Activated CD4-positive, alpha-beta memory T cell treated with anti-CD3 and anti-CD28 coated beads for 36 hours (primary cell): ENCODE results near the gene SQSTM1. TPM values are rescaled to one million over a fixed set of nuclear protein-coding genes. Genes with fewer than 3 reads are reported as not detected.
A peak's percentile ranks its signal among the peaks of the same experiment; 100 is the strongest.

ENCODE experiments used
- CTCF ChIA-PET: fragments of 350-600 bp; sonication (Branson Sonifier 250); formaldehyde crosslinking; loops from one replicate; lab custom pipeline; 2021; ENCODE audit warnings: antibody characterized with exemption, inconsistent platforms; lab: Charles Lee
- POLR2A ChIA-PET: fragments of 350-600 bp; sonication (Branson Sonifier 250); formaldehyde crosslinking; loops from one replicate; lab custom pipeline; 2021; ENCODE audit warnings: antibody characterized with exemption; lab: Charles Lee
- DNase-seq: peaks from one replicate; pipeline ENCODE4 v3.0.0-alpha.2; 2020
- H3K27ac Mint-ChIP-seq: one replicate; pipeline ENCODE4 v1.8.0; 2021; ENCODE audit warnings: mixed read lengths
- H3K27me3 Mint-ChIP-seq: one replicate; pipeline ENCODE4 v1.8.0; 2021; ENCODE audit warnings: mixed read lengths
- H3K36me3 Mint-ChIP-seq: one replicate; pipeline ENCODE4 v1.8.0; 2021; ENCODE audit warnings: mixed read lengths
- H3K4me1 Mint-ChIP-seq: one replicate; pipeline ENCODE4 v1.8.0; 2021; ENCODE audit warnings: low read depth, mixed read lengths
- H3K4me3 Mint-ChIP-seq: one replicate; pipeline ENCODE4 v1.8.0; 2021; ENCODE audit warnings: mild to moderate bottlenecking, mixed read lengths
- H3K9me3 Mint-ChIP-seq: one replicate; pipeline ENCODE4 v1.8.0; 2021; ENCODE audit warnings: mixed read lengths
- intact Hi-C: fragments of 100-400 bp; cut with micrococcal nuclease; formaldehyde crosslinking; loops from one replicate; pipeline ENCODE4 v1.15.1; 2023
- total RNA-seq, 2 experiments: library from RNA; stranded (reverse); gene quantifications; one replicate each; pipeline ENCODE4 v1.2.3, GENCODE V29; 2021

Gene SQSTM1
- total RNA-seq, 2 experiments from 2014 or later: 127 to 130 TPM

DNA sequence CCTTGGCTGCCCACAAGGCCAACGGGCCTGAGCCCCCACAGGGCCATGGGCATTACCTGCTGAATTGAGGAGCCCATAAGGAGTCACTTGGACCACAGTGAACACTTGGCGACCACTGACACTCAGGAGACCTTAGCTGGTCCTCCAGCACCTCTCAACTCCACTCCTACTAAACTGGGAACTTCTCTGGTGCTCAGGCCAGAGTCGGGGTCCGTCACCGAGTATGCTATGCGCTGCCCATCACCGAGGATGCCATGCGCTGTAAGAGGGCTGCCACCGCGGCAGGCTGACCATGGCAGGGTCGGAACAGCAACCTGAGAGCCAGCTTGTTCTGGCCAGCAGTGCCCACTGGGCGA lies 600 bp upstream of the SQSTM1 start:
- Mint-ChIP-seq H3K4me1 (peaks cover 50% of the 10 kb centered on the region), H3K4me3 (peak overlapping the region; percentile 66), H3K27ac (peak overlapping the region; percentile 85), H3K9me3 (no peaks in the 10 kb centered on the region), H3K27me3 (peaks cover 2% of the 10 kb centered on the region), H3K36me3 (peaks cover 32% of the 10 kb centered on the region)
- ChIA-PET CTCF (interaction anchor here (0.9 to 1.7 kb wide), 7 partner anchors 9 to 473 kb away, joined by 3 to 11 read pairs (median 4); no protein-coding TSS in a partner anchor), POLR2A (interaction anchor here (1.0 to 3.2 kb wide), 9 partner anchors 12 to 197 kb away, joined by 3 to 19 read pairs (median 3); partner anchors contain the start of genes HNRNPH1 and MRNIP)
- no peak for DNase-seq
- intact Hi-C loops: loop anchor here (1.0 kb wide), 1 partner anchor 38 kb away; the partner anchor contains the start of gene MRNIP

DNA sequence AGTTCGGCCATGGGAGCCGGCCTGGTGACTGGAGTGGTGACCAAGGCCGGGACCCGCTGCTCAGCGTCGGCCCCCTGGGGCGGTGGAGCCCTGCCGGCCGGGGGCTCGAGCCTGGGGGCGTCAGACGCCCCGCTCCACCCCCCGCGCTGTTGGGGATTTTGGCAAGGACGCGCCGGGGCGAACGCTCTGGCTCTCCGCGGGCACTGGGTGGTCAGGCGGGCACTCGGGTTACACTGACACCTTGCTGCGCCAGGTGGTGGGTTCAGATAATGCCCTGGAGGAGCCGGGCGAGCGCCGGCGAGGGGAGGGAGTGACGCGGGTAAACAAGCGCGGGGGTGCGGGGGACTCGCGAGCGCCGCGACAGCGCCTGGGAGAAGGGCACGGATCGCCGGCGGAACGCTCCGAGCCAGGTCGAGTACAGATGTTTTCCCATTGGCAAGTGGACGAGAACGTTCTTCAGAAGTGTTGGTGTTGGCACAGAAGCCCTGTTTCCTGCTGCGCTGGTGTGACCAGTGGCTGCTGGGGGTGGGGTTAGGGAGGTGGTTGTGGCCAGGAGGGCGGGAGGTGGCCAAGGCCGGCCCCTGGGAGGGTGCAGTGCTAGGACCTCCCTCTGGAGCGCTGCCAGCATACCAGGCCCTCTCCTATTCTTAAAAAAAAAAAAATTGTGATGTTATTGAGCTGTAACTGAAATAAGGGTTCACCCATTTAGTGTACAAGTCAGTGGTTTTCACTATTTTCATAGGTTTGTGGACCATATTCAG lies 773 bp downstream of the SQSTM1 start:
- peak overlapping the region; percentile 95 for H3K27ac Mint-ChIP-seq
- DNase-seq: peak; percentile 92

GRCh38 chr5:179822059-179822432 lies 1.3 kb downstream of the SQSTM1 start:
- peak overlapping the region; percentile 9 for H3K27ac Mint-ChIP-seq
- H3K4me1 Mint-ChIP-seq: peaks cover 52% of the 10 kb centered on the region
- peaks cover 38% of the 10 kb centered on the region for H3K36me3 Mint-ChIP-seq
- ChIA-PET CTCF (interaction anchor here (1.1 to 1.7 kb wide), 3 partner anchors 11 to 20 kb away, joined by 3 to 10 read pairs (median 3); no protein-coding TSS in a partner anchor), POLR2A (interaction anchor here (0.5 to 0.6 kb wide), 2 partner anchors 144 to 278 kb away, joined by 3 read pairs; no protein-coding TSS in a partner anchor)
- intact Hi-C loops: no loop called here
- H3K4me3 Mint-ChIP-seq: peak overlapping the region; percentile 90
- no peak for DNase-seq
- H3K27me3 Mint-ChIP-seq: no peaks in the 10 kb centered on the region
- H3K9me3 Mint-ChIP-seq: no peaks in the 10 kb centered on the region

More for the DNA sequence above, 773 bp downstream of the SQSTM1 start:
- peak overlapping the region; percentile 90 for H3K4me3 Mint-ChIP-seq
- H3K36me3 Mint-ChIP-seq: peaks cover 33% of the 10 kb centered on the region
- ChIA-PET POLR2A (interaction anchor here (0.5 to 3.2 kb wide), 7 partner anchors 11 to 277 kb away, joined by 3 to 19 read pairs (median 3); partner anchors contain the start of gene HNRNPH1), CTCF (interaction anchor here (1.1 to 1.7 kb wide), 4 partner anchors 10 to 91 kb away, joined by 3 to 10 read pairs (median 3); no protein-coding TSS in a partner anchor)
- peaks cover 47% of the 10 kb centered on the region for H3K4me1 Mint-ChIP-seq
- no peaks in the 10 kb centered on the region for H3K9me3 Mint-ChIP-seq
- intact Hi-C loops: no loop called here
- H3K27me3 Mint-ChIP-seq: no peaks in the 10 kb centered on the region

- intact Hi-C loops: no loop called here
- peaks cover 39% of the 10 kb centered on the region for H3K36me3 Mint-ChIP-seq
- ChIA-PET POLR2A (interaction anchor here (0.5 to 0.6 kb wide), 2 partner anchors 145 to 278 kb away, joined by 3 read pairs; no protein-coding TSS in a partner anchor), CTCF (interaction anchor here (1.1 to 1.7 kb wide), 3 partner anchors 11 to 21 kb away, joined by 3 to 10 read pairs (median 3); no protein-coding TSS in a partner anchor)
- peak overlapping the region; percentile 90 for H3K4me3 Mint-ChIP-seq
- H3K27ac Mint-ChIP-seq: peak overlapping the region; percentile 9
- no peaks in the 10 kb centered on the region for H3K27me3 Mint-ChIP-seq
- no peaks in the 10 kb centered on the region for H3K9me3 Mint-ChIP-seq
- peaks cover 53% of the 10 kb centered on the region for H3K4me1 Mint-ChIP-seq
- no peak for DNase-seq
Measured at GRCh38 chr5:179822444-179822990, 1.8 kb downstream of the SQSTM1 start.

DNA sequence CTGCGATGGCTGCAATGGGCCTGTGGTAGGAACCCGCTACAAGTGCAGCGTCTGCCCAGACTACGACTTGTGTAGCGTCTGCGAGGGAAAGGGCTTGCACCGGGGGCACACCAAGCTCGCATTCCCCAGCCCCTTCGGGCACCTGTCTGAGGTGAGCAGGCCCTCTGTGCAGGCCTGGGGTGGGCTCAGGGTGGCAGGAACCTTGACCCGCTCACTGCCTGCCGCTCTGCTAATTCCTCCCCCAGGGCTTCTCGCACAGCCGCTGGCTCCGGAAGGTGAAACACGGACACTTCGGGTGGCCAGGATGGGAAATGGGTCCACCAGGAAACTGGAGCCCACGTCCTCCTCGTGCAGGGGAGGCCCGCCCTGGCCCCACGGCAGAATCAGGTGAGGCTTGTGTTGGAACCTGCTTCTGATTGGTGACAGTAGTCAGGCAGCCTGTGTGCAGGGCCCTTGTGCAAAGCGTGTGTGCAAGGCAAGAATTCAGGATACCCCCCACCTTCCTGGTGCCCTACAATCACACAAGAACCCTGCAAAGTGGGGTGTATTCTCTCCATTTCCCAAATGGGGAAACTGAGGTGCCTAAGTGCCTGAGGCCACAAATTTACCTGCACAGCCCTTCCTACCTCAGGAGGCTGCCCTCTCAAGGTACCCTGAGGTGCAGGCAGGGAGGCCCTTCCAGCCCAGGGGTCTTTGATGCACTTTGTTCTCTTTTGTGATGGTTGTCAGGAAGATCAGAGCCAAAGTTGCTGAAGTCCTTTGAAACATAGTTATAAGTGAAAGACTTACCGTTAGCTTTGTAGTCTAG lies 3.4 kb downstream of the SQSTM1 start:
- no peak overlapping the region for H3K27ac Mint-ChIP-seq
- intact Hi-C loops: no loop called here
- ChIA-PET POLR2A (no interaction called here), CTCF (no interaction called here)
- peaks cover 52% of the 10 kb centered on the region for H3K36me3 Mint-ChIP-seq
- no peak for DNase-seq
- no peak overlapping the region for H3K4me3 Mint-ChIP-seq
- H3K4me1 Mint-ChIP-seq: peaks cover 51% of the 10 kb centered on the region
- H3K27me3 Mint-ChIP-seq: no peaks in the 10 kb centered on the region
- H3K9me3 Mint-ChIP-seq: no peaks in the 10 kb centered on the region

DNA sequence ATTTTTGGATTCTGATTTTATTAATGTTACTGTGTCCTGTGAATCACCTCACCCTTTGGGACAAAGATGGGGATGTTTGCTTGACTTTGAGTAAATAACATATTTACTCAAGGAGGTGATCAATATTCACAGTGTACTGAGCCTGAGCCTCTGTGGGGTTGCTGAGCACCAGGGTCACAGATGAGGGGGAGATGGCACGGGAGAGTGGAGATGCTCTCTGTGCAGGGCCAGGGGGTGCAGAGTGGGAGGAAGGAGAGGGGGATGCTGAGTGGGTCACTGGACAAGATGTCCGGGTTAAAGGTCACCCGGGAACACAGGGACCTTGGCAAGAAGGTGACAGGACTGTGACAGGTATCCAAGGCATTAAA lies 4.0 kb downstream of the SQSTM1 start:
- Mint-ChIP-seq H3K27me3 (no peaks in the 10 kb centered on the region), H3K36me3 (peaks cover 57% of the 10 kb centered on the region), H3K27ac (no peak overlapping the region), H3K4me3 (no peak overlapping the region), H3K4me1 (peaks cover 46% of the 10 kb centered on the region), H3K9me3 (no peaks in the 10 kb centered on the region)
- POLR2A ChIA-PET: no interaction called here
- DNase-seq: no peak
- CTCF ChIA-PET: no interaction called here
- intact Hi-C loops: no loop called here

- peaks cover 40% of the 10 kb centered on the region for H3K4me1 Mint-ChIP-seq
- H3K4me3 Mint-ChIP-seq: no peak overlapping the region
- DNase-seq: no peak
- POLR2A ChIA-PET: no interaction called here
- no peaks in the 10 kb centered on the region for H3K9me3 Mint-ChIP-seq
- intact Hi-C loops: no loop called here
- peak overlapping the region; percentile 14 for H3K27ac Mint-ChIP-seq
- H3K27me3 Mint-ChIP-seq: no peaks in the 10 kb centered on the region
- CTCF ChIA-PET: interaction anchor here (1.4 kb wide), 1 partner anchor 24 kb away, joined by 4 read pairs; no protein-coding TSS in a partner anchor
- H3K36me3 Mint-ChIP-seq: peaks cover 66% of the 10 kb centered on the region
Measured at GRCh38 chr5:179825655-179826182, 5.0 kb downstream of the SQSTM1 start.

DNA sequence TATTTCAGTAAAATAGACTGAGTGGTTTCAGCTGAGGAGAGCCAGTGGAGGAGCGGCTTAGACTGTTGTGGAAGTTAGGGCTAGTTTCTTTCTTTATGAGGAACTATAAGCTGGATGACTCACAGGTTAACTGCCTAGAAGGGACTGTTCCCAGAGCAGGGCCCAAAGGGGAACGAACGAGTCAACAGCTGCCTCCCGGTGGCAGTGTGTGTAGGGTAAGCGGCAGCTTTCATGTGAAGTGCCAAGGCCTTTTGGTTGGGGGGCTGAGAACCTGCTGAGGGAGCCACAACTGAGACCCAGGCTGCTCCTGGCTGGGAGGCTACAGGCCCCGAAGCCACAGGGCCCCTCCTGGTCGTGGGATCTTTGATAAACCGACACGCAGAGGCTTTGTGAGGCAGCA lies 7.0 kb downstream of the SQSTM1 start:
- no peak overlapping the region for H3K4me3 Mint-ChIP-seq
- ChIA-PET POLR2A (no interaction called here), CTCF (interaction anchor here (1.0 to 1.1 kb wide), 2 partner anchors 26 to 32 kb away, joined by 3 to 7 read pairs; no protein-coding TSS in a partner anchor)
- DNase-seq: peak; percentile 79
- no peaks in the 10 kb centered on the region for H3K9me3 Mint-ChIP-seq
- peak overlapping the region; percentile 53 for H3K27ac Mint-ChIP-seq
- H3K27me3 Mint-ChIP-seq: no peaks in the 10 kb centered on the region
- peaks cover 66% of the 10 kb centered on the region for H3K36me3 Mint-ChIP-seq
- peaks cover 31% of the 10 kb centered on the region for H3K4me1 Mint-ChIP-seq
- intact Hi-C loops: no loop called here

- Mint-ChIP-seq H3K4me1 (peaks cover 21% of the 10 kb centered on the region), H3K27me3 (no peaks in the 10 kb centered on the region), H3K9me3 (no peaks in the 10 kb centered on the region), H3K27ac (peak overlapping the region; percentile 83), H3K36me3 (peaks cover 68% of the 10 kb centered on the region), H3K4me3 (no peak overlapping the region)
- CTCF ChIA-PET: no interaction called here
- POLR2A ChIA-PET: no interaction called here
- no peak for DNase-seq
- intact Hi-C loops: no loop called here
Measured at GRCh38 chr5:179828756-179829421, 8.2 kb downstream of the SQSTM1 start.

DNA sequence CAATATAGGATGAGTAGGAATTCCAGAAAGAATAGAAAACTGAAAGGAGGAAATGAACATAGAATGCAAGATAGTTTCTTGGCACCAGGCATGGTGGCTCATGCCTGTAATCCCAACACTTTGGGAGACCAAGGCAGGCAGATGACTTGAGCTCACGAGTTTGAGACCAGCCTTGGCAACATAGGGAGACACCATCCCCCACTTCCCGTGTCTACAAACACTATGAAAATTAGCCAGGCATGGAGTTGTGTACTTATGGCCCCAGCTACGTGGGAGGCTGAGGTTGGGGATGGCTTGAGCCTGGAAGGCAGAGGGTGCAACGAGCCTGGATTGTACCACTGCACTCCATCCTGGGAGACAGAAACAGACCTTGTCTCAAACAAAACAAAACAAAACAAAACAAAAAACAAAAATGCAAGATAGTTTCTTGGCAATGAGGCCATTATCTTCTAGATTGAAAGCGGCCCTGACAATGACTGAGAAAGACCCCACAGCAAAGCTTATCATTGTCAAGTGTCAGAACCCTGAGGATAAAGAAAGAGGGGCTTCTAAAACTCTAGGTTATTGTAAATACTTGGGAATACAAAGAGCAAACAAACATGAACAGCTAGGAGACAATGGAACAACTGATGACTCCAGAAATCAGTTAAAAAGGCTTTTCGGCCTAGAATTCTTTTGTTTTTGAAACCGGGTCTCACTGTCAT lies 9.2 kb downstream of the SQSTM1 start:
- no peak for DNase-seq
- H3K4me1 Mint-ChIP-seq: peaks cover 17% of the 10 kb centered on the region
- H3K4me3 Mint-ChIP-seq: no peak overlapping the region
- peak overlapping the region; percentile 73 for H3K27ac Mint-ChIP-seq
- intact Hi-C loops: no loop called here
- H3K27me3 Mint-ChIP-seq: no peaks in the 10 kb centered on the region
- CTCF ChIA-PET: interaction anchor here (1.0 kb wide), 1 partner anchor 67 kb away, joined by 6 read pairs; no protein-coding TSS in a partner anchor
- H3K9me3 Mint-ChIP-seq: no peaks in the 10 kb centered on the region
- peaks cover 64% of the 10 kb centered on the region for H3K36me3 Mint-ChIP-seq
- POLR2A ChIA-PET: no interaction called here
